DMS114 treated with DMSO at 0.1 percent for 48 hours (cell line): Measurements from ENCODE around the gene COL26A1.
"Not testable (repeated sequence)": the region's sequence is repeated elsewhere in the genome, so short reads cannot be mapped to it uniquely, and the experiment has no call there.

ENCODE experiments used
- DNase-seq: peaks from one replicate; lab custom pipeline; 2025; ENCODE audit not compliant: unreplicated experiment; lab: John Stamatoyannopoulos, UW

The COL26A1 gene

GRCh38 chr7:101547916-101548661 lies 185.4 kb downstream of the COL26A1 start:
- DNase-seq: no peak

GRCh38 chr7:101549734-101550133 lies 187.1 kb downstream of the COL26A1 start:
- DNase-seq: no peak

DNA sequence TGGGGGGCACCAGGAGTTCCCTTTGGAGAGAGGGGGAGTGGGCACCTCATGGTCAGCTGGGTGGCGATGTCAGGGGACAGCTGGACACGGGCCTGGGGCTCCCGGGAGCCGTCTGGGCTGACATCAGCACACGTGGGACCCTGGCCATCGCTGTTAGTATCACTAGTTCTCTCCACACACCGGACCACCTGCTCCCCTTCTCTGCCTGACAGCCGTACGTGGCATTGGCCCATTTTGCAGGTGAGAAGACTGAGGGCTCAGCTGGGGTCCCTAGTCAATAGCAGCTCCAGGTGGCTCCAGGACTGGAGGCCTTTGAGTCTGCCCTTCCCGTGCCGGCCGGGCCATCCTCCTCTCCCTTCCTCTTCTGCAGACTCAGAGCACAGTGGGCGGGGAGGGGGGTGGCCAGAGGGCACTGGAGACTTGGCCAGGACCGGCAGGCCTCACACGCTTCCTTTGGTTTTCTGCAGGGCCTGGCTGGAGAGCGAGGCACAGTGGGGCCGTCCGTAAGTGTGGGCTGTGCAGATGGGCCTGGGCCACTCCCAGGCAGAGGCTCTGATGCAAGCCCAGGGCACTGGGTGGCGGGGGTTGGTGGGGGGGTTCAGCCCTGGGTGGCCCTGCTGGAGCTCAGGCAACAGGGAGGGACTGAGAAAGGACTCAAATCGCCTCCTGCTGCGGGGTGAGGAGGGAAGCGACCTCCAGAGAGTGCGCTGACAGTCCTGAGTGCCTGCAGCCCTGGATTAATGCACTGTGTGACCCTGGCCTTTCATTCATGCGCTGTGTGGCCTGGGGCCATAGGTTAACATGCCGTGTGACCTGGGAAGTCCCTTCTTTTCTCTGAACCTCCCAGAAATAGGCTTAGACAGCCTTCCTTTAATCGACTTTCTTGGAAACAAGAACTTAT lies 188.2 kb downstream of the COL26A1 start:
- no peak for DNase-seq

GRCh38 chr7:101553018-101553770 lies 190.5 kb downstream of the COL26A1 start:
- no peak for DNase-seq

- no peak for DNase-seq
Measured at GRCh38 chr7:101553771-101554445, 191.2 kb downstream of the COL26A1 start.

DNA sequence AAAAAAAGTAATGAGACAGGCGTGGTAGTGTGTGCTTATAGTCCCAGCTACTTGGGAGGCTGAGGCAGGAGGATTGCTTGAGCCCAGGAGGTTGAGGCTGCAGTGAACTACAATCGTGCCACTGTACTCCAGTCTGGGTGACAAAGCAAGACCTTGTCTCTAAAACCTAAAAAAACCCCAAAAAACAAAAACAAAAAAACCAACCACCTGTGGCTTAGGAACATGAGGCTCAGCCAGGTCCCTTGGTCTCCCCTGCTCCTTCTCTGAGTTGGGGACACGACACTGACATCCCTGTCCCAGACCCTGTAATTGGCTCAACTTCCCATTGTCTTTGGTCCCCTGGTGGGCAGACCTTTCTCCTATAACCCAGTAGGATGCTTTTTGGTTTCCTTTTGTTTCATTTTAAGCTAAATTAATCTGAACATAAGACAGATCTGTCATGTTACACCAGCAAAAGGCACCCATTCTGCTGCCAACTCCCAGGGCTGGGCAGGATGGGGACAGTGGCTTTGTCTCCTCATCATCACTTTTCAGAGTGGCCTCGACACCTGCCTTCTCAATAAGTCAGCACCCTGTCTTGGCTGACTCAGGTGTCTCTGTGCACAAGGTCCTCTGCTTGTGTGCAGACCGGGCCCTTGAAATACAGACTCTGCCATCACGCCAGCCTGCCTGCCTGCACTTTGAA lies 192.1 kb downstream of the COL26A1 start:
- no peak for DNase-seq

DNA sequence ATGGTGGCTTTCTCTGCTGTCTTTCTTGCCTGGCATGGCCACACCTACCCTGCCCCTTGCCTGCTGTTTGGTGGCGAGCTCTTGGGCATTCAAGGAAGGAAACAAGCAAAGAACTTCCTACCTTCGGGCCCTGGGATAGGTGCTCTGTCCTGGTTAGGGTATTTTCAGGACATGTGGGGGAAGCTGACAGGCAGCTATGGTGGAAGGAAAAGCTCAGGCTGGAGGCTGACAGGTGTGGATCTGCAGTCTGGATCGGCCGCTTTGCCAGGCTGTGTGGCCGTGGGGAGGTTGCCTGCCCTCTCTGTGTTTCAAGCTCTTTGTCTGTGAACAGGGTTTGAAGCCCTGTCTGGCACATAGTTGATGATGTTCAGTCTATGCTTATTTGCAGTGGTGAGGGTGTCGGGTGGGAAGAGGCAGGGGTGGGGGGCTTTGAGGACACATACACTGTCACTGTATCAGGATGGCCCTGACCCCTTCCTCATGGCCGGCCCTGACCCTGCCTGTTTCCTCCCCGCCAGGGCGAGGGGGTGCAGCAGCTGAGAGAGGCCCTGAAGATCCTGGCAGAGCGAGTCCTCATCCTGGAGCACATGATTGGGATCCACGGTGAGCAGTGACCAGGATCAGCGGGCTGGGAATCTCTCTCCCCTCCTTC lies 192.7 kb downstream of the COL26A1 start:
- no peak for DNase-seq

DNA sequence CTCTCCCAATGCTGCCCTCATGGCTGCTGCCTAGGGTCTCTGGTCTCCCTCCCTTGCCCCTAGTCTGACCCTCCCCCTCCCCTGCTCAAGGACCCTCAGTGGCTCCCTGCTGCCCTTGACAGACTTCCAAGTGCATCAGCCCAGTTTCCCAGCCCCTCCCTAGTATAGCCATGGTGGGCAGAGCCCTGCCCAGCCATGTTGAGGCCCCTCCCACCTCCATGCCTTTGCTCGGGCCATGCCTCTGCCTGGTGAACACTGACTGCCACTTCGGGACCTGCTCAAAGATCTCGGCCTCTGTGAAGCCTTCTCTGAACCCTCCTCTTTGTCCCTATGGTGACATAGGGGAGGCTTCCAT lies 193.2 kb downstream of the COL26A1 start:
- no peak for DNase-seq

GRCh38 chr7:101556453-101556968 lies 193.8 kb downstream of the COL26A1 start:
- no peak for DNase-seq

- DNase-seq: no peak
Measured at GRCh38 chr7:101557421-101557820, 194.7 kb downstream of the COL26A1 start.

DNA sequence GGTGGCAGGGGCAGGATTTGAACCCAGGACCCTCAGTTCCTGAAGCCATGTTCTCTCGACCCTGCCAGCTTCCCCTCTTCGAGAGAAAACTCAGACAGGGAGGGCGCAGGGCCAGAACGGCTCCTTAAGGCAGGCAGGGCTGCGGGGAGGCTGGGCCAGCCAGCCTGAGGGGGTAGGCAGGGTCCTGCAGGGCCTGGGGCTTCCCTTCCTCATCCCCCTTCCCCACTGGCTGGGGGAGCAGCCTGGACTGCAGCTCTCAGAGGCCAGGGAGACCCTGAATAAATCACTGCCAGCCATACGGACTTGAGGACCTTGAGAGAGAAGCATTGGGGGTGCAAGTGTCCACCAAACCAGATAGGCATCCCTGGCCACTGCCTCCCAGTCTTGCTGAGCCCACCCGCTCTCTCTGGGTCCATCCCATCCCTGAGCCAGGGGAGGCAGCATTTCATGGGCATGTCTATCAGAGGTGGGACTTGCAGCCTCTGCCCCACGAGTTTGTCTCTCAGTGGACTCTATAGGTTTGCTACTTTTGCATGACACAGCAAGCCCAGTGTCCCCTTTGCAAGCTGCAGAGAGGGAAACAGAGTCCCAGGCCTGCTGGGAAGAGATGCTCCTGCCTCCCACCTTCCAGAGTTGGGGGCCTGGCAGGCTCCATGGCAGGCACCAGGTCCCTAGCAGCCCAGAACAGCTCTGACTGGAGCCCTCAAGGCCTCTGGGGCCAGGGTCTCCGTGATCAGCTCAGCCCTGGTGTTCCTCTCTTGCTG lies 195.5 kb downstream of the COL26A1 start:
- DNase-seq: no peak

- no peak for DNase-seq
Measured at GRCh38 chr7:101558742-101559325, 196.2 kb downstream of the COL26A1 start.

- no peak for DNase-seq
Measured at GRCh38 chr7:101559586-101559985, 196.9 kb downstream of the COL26A1 start.

DNA sequence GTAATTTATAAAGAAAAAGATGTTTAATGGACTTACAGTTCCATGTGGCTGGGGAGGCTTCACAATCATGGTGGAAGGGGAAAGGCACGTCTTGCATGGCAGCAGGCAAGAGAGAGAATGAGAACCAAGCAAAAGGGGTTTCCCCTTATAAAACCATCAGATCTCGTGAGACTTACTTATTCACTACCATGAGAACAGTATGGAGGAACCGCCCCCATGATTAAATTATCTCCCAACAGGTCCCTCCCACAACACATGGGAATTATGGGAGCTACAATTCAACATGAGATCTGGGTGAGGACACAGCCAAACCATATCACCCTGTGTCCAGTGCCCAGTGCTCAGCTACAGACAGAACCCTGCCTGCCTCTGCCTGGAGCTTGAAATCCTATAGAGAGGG lies 197.3 kb downstream of the COL26A1 start:
- not testable (repeated sequence) for DNase-seq

GRCh38 chr7:101560856-101561255 lies 198.2 kb downstream of the COL26A1 start:
- no peak for DNase-seq

DNA sequence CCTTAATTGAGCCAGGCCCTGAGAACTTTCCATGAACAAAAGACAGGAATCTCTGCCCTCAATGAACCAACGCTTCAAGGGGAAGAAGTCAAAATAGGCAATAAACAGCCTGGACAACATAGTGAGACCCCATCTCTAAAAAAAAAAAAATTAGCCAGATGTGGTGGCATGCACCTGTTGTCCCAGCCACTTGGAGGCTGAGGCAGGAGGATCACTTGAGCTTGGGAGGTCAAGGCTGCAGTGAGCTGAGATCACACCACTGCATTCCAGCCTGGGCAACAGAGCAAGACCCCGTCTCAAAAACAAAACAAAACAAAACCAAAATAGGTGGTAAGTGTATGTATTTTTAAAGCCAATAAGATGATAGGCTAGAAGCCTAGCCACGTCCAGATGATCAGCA lies 198.6 kb downstream of the COL26A1 start:
- DNase-seq: not testable (repeated sequence)

DNA sequence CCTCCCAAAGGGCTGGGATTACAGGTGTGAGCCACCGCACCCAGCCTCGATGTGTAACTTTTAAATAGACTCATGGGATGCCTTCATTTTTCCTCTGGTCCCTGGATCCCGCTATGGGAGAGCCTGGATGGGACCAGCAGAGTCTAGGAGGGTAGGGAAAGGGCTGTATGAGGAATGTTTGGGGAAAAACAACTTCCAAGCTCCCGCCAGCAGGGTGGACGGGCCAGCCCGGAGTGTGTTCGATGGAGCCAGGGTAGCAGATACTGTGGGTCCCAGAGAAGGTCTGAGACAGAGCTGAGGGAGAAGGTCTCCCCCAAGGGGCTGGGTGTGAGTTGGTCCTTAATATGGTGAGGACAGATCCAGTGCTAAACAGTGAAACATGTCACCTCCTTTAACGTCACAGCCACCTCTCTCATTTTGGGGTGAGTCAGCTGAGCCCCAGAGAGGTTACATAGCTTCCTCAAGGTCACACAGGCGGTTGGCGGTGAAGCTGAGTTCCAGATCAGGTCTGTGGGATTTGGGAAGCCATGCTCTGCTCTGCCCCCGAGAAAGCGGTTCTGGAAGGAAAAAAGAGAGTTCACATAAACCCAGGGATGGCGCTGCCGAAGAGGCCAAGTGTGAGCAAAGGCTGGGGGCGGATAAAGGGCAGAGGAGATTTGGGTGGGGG lies 200.0 kb downstream of the COL26A1 start:
- DNase-seq: no peak
